GM18858 (cell line): ENCODE measurements around the gene ZNF436.

Experiments used
- ATAC-seq: cut with Tn5 transposase; IDR thresholded peaks from one replicate; pipeline ENCODE4 v1.9.1; 2021; ENCODE audit not compliant: unreplicated experiment

ZNF436 gene

DNA sequence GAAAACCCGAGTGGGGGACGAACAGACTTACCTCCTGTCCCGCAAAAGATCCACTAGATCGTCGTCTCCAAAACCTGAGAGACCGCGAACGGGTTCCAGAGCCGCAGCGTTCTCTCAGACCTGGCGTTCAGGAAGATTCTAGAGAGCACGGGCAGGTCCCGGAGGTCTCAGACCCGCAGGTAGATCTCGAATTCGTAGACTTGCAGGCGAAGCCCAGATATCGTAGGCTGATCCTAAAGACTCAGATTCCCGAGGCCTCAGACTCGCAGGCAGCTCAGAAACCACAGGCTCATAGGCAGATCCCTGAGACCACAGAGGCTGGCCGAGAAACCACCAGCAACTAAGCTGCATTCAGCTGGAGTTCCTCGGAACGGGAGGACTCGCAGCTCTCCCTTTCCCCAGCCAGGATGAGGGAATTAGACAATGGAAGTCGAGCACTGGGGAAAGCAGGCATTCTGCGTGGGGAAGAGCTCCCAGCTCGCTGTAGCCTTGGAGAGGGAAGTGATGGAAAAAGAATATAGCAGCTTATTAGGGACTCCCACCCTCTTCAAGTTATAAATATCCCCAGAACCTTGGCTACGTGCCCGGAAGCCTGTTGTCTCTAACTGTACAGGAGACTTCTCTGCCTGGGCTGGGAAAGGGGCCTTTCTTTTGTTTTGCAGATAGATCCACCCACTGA lies at the start of gene ZNF436:
ZNF436 (minus strand) TSS at position 502 of the 679 bp plus-strand sequence. CDS start 1,831 bp downstream, outside the sequence.
- no peak for ATAC-seq

DNA sequence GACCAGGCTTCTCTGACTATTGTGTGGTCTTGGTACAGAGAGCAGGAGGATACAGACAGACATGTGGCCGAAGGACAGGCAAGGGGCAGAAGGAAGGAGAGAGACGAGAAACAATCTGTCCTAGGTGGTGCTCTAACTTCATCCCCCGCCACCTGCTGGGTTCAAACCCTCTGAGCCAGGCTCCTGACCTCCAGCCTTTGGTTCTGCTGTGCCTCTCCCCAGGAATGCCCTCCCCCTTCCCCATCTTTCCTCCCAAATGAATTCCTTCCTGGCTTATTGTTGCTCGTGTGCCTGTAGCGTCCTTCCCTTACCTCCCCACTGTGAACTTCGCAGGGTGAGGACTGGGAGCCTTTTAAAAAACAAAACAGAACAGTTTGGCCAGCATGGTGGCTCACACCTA lies 49.5 kb upstream of the ZNF436 start:
- ATAC-seq: no peak

DNA sequence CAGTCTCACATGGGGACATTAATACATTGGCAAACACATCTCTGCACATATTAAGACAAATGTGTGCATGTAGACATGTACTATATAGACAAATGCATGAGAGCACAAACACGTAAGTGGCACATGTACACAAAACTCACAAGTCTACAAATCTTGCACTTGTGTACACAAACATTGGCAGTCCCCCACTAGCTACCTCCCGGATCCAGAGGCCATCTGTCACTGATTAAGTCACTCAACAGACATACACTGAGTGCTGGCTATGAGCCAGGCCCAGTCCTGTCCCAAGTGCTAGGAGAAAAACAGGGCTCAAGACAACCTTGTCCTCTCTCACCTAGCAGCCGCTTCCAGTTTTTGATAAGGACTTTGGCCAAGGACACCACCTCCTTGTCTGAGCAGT lies 47.9 kb upstream of the ZNF436 start:
- ATAC-seq: no peak

DNA sequence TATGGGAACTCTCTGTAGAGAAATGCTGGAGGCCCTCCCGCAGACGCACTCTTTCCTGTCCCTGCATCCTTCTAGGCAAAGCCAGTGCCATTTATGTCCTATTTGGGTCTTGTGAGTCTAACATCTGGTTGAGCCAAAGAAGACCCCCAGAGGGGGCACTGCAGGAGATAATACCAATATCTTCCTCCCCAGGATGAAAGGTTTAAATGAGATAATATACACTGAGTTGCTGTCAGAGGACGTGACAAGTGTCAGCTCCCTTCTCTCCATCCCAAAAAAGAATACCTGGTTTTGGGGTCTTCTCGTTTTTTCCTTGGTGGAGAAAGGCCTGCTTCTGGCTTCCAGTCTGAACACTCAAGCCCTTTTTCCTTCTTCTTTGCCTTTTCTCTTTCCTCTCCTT lies 47.3 kb upstream of the ZNF436 start:
- no peak for ATAC-seq

DNA sequence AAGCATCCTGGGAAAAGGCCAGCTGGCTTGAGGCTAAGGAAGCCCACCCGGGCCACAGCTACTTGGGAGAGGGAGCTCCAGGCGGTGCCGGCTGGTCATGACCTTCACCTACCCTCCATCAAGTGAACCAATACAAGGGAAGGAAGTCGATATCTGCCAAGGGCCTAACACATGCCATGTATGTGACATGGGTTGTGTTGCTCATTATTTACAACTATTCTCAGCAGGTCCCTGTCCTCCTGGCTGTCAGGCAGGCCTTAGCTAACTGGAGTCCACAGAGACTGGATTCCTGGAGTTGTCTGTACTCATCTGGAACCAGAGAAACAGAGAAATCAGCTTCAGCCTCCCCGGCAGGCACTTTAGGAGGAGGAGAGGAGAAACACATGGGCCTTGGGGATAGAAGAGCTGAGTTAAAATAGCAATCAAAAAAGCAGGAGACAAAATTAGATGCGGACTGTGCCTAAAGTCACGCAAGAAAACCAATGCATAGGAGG lies 39.2 kb upstream of the ZNF436 start:
- ATAC-seq: no peak

DNA sequence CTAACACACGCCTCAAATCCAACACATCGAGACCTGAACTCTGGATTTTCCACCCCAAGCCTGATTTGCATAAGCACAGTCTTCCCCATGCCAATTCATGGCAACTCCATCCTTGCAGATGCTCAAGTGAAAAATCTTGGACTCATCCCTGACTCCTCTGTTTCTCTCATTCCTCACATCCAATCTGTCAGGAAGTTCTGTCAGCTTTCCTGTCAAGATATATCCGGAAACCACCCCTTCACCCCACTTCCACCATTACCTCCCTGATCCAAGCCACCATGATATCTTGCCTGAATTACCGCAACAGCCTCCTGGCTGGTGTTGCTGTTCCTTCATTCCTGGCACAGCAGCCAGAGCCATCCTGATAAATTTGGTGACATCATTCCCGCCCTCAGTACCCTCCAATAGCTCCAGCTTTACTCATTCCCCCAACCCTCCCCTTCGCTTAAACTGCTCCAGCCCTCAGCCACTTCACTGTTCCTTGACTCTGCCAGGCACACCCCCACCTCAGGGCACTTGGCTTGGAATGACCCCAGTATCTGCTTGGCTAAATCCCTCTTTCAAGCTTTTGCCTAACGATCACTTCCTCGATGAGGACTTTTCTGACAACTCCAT lies 37.5 kb upstream of the ZNF436 start:
- ATAC-seq: no peak

DNA sequence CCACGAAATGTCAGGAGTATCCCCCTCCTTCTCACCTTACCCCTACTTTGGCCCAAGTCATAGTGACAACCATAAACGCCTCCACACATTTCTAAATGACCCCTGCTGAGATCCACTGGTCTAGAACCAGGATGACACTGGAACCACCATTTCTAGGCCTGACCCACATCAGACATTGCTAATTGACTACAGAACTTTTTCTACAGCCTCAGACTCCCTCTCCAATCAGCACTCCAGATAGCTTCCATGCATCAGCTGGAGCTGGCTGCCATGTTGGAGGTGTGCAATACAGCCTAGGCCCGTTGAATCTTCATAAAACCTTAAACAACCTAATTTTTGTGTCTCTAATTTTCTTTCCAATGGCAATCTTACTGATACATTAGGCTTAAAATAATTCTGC lies 36.3 kb upstream of the ZNF436 start:
- no peak for ATAC-seq

DNA sequence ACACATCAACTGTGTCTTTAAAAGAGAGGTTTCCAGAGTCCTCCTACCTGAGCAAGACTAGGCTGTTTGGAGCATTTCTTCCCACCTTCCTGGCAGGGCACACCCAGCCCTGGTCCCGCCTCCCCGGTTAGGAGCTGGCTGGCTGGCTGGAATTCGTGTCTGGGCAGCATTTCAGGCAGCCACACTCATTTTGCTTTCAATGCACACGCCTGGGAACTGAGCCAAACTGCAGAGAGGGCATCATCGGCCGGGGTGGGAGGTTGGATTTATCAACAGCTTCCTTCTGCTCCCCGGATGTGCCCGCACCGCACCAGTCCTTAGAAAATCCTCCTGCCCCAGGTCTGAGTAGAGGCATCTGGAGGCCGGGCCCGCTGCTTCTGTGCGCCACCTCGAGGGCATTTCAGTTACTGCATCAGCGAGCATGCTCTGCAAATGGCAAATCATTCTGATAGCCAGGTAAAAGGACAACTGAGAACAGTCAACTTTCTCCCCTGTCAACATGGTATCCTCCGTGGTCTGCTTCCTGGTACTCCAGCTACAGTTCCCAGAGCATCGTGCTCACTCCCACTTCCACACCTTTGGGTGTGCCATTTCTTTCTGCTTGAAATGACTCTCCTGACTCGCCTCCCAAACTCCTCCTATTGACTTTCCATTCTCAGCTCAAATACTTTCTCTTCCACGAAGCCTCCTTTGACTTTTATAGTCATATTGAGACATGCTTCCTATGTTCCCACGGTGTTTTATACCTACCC lies 34.3 kb upstream of the ZNF436 start:
- no peak for ATAC-seq

DNA sequence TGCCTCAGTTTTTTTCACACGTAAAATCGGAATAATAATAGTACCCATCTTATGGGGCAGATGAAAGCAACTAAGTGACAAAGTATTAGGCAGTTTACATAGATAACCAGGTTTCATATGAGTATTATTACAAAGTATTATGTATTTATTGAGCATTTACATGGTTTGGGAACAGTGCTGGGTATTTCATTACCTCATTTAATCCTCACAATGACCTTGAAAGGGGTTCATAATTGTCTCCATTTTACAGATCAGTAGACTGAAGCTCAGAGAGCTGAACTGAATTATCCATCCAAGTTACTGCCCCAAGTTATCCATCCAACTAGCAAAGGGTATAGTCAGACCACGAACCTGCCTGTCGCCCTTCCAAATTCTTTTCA lies 33.7 kb upstream of the ZNF436 start:
- no peak for ATAC-seq

DNA sequence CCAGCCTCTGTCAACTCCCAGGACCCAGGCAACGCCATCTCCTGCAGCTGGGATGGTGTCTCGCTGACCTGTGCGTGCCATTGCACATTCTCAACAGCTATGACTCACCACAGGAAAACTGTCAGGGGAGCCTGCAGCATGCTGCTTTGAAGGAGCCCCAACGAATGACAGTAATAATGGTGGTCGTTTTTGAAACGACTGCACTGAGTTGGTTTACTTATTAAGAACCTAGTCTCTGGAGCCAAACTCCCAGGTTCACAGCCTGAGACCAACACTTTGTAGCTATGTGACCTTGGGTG lies 33.4 kb upstream of the ZNF436 start:
- no peak for ATAC-seq

DNA sequence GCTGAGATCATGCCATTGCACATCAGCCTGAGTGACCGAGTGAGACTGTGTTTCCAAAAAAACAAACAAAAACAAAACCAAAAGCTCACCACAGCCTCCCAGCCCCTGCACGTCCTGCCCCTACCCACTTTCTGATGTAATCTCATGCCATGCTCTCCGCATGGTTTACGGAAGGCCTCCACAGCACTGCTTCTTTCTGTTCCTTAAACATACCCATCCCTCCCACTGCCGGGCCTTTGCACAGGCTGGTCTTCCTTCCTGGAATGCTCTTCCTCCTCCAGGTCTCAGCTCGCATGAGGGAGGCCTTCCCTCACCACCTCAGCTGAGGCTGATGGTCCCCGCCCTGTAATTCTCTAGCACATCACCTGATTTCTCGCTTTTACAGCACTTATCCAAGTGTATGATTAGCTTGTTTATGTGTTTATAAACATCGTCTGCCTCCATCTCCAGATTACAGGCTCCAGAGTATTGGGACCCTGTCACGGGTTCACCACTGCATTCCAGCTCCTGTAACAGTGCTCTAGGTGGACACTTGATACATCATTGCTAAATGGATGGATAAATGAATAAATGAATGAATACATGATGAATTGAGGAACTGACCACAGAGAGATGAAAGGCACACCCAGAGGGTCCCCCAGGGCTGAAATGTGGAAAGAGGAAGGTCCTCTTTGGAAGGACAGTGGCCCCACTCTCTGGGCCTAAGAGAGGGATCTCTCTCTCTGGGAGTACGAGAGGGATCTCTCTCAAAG lies 32.8 kb upstream of the ZNF436 start:
- no peak for ATAC-seq

DNA sequence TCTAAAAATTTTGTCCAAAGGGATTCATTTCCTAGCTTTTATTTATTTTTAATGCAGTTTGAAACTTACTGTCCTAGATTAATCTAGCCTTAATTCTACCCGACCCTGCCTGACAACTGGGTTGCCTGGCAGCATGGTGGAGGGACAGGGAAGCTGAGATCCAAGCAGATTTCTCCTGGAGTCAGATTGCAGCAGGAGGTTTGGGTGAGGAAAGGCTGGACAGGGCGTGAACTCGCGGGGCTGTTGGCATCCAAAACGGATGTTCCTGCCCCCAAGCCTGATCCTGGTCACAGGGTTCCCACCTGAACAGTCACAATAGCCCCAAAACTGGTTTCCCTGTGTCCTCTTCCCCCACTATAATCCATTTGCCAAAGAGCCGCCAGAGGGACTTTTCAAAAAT lies 31.7 kb upstream of the ZNF436 start:
- ATAC-seq: no peak

DNA sequence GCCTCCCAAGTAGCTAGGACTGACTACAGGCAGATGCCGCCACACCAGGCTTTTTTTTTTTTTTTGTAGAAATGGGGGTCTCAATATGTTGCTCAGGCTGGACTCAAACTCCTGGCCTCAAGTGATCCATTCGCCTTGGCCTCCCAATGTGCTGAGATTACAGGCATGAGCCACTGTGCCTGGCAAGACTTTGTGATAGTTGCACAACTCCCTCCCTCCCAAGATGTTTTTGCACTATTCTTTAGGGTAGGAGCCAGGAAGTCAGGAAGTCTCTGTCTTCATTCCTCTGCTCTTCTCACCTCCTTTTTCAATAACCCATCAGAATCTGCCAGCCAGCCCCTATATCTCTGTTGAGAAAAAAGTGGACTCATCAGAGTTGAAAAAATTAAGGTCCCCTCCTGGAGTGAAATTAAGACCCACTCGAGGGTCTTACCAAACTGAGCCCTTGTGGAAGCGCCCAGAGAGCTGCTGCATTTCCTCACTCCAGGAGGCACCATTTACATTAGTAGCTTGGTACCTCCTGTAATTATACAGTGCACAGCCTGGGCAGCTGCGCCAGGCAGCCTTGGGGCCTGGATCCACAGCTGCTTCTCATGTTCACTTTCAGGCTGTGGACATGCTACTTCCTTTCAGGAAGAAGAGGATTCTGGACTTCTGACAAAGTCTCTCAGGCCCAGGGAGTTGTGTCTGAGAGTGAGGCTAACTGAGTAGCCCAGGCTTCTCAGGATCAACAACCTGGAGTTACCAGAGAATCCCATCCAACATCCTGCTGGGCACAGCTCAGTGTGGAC lies 30.9 kb upstream of the ZNF436 start:
- ATAC-seq: no peak

DNA sequence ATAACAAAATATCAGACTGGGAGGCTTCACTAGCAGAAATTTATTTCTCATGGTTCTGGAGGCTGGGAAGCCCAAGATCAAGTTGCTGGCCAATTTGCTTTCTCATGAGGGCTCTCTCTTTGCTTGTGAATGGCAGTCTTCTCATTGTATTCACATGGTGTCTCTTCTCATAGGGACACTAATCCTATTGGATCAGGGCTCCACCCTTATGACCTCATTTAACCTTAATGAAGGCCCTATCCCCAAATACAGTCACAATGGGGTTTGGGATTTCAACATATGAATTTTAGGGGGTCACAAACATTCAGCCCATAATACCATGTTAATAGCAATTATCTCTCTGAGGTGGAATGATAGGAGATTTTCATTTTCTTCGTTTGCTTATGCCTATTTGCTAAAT lies 29.6 kb upstream of the ZNF436 start:
- no peak for ATAC-seq

DNA sequence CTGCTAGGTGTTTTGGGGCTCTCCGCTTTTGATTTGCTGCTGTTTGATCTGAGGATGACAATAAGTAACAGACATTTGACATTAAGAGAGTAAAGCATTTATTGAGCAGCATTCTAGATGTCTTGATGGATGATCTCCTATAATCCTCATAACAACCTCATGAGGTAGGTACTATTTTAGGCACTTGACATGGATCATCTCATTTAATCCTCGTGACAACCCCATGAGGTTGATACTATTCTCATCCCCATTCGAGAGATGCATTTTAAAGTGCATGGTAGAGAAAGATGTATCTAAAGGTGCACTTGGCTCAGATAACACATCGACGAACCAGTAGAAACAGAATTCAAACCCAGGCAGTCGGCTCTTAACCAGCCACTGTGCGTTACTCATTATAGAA lies 28.3 kb upstream of the ZNF436 start:
- no peak for ATAC-seq

DNA sequence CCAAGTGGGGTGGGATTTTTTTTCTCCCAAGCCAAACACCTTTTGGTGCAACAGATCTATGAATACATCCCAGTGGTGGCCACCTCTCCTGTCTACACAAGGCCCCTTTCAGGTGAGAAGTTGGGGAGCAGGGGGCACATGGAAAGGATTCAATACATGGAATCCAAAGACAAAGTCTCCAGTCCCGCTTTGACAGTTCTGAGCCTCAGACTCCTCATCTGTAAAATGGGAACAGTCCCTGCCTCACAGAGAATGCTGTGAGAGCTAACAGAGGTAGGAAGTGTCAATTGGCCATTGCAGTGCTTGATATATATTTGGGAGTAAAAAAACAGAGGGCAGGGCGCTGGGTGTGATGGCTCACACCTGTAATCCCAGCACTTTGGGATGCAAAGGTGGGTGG lies 26.7 kb upstream of the ZNF436 start:
- no peak for ATAC-seq

DNA sequence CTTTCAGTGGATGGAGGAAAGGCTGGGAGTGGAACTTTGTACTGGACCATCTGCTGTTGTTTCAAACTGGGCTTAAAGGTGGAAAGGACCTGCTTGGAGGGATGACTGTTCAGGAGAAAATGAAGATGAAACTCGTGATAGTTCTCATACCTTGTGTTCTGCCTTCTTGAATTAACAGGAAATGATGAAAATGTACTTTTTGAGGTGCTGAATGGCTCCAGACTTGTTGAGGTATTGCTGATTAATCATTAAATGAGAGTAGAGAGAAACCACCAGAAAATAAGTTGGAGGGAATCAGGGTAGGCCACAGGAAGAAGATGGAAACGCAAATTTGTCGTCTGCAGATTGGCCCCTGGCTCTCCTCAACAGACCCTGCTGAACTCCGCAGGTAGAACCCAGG lies 26.2 kb upstream of the ZNF436 start:
- ATAC-seq: no peak

DNA sequence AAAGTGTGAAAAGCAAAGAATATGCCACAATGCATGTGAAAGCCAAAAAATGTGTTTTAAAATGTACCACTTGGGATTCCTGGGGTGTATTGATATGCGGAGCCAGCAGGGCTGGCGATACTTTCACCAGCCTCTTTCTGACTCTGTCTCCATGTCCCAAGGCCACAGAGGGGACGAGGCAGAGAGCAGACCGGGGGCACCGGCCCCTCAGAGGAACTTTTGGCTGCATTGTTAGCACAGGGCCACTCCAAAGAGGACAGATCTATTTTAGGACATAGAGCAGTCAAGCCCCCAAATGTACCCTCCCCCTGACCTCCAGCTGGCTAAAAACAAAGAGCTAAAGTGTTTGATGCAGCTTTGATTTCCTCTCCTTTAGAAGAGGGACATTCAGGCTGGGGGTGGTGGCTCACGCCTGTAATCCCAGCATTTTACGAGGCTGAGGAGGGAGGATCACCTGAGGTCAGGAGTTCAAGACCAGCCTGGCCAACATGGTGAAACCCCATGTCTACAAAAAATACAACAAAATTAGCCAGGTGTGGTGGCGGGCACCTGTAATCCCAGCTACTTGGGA lies 25.6 kb upstream of the ZNF436 start:
- ATAC-seq: no peak

DNA sequence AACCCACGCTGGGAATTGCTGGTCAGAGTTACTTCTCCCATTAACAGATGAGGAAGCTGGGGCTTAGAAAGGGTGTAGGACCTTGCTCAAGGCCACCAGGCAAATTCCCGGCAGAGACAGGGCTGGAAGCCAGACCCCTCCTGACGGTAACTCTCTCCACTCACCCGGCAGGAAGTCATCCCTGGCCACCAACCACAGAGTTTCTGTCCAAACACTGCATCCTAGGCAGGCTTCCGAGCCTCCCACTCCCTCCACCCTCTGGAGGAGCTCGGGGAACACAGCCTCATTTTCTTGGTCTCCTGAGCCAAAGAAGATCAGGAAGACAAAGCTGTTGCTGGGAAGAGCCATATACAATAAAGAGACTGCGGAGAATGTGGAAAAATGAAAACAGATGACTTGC lies 25.0 kb upstream of the ZNF436 start:
- ATAC-seq: no peak

DNA sequence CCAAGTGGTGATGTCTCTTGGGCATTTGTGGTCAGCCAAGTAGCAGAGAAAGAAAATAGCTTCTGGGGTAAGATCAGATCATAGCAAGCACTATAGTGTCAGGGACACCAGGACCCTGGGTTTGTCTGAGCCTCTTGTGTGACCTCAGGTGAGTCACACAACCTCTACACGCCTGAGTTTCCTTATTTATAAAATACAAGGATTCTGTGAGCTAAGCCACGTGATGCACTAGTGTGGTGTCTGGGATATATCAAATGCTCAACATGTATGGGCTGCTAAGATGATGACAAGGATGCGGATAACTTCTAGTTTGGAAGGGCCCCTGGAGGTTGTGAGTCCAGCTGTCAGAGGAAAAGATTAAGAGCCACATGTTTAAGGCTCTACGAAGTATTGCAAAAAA lies 24.5 kb upstream of the ZNF436 start:
- no peak for ATAC-seq

DNA sequence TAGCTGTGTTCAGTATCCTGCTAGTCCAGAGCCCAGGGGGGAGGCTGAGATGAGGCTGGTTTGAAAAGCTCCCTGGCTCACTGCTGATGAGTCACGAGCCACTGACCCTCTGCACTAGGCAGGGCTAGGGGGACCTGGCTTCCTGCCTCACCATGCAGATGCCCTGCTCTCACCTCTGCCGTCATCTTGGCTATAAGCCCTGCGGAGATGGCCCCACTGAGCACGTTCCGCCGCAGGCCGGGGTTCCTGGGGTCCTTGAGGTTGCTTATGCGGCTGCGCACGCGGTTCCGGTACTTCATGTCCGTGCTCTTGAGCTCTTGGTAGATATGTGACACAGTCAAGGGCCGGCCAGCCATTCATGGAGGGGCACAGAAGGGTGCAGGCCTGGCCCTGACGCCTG lies 24.1 kb upstream of the ZNF436 start:
- no peak for ATAC-seq
